Fibroblast of the aortic adventitia (primary cell): ENCODE data around the gene CAMK1D. TPM values are rescaled to one million over a fixed set of nuclear protein-coding genes. Genes with fewer than 3 reads are reported as not detected.

Experiments used
- DNase-seq: peaks from one replicate; pipeline ENCODE4 v3.0.0-alpha.2; 2010; ENCODE audit warnings: low read depth
- H3K4me3 ChIP-seq: 2 replicates; pipeline ENCODE4 v1.5.1; 2011; ENCODE audit warnings: low read depth, mild to moderate bottlenecking, control low read depth, low read length, moderate library complexity
- CTCF ChIP-seq: IDR thresholded peaks from 2 replicates; pipeline ENCODE4 v1.5.1; 2011; ENCODE audit warnings: mild to moderate bottlenecking, low read length, control low read depth, inconsistent platforms; ENCODE audit not compliant: insufficient read depth
- total RNA-seq: library from RNA; depleted of rRNA; stranded (reverse); fragments of >200 nt; gene quantifications from 2 replicates; pipeline ENCODE4 v1.2.3, GENCODE V29; 2012; ENCODE audit warnings: low replicate concordance

CAMK1D gene
- total RNA-seq, 1 donor, result 9.8 TPM

GRCh38 chr10:12397941-12398340, 48.6 kb downstream of the CAMK1D start:
- DNase-seq, result no peak
- H3K4me3 ChIP-seq, result no peak overlapping the region
- no peak for TF ChIP-seq CTCF

GRCh38 chr10:12400266-12400931, 51.1 kb downstream of the CAMK1D start:
- no peak for TF ChIP-seq CTCF
- H3K4me3 ChIP-seq, result no peak overlapping the region
- no peak for DNase-seq

- no peak for TF ChIP-seq CTCF
- no peak overlapping the region for H3K4me3 ChIP-seq
- DNase-seq, result no peak
Observed at GRCh38 chr10:12401466-12401865, 52.1 kb downstream of the CAMK1D start.

GRCh38 chr10:12403119-12403518, 53.8 kb downstream of the CAMK1D start:
- H3K4me3 ChIP-seq, result no peak overlapping the region
- TF ChIP-seq CTCF, result no peak
- no peak for DNase-seq

- no peak for DNase-seq
- TF ChIP-seq CTCF, result no peak
Observed at GRCh38 chr10:12405342-12406320, 56.3 kb downstream of the CAMK1D start.

GRCh38 chr10:12406764-12407400, 57.5 kb downstream of the CAMK1D start:
- no peak overlapping the region for H3K4me3 ChIP-seq
- DNase-seq, result no peak
- TF ChIP-seq CTCF, result no peak

More at GRCh38 chr10:12405342-12406320, 56.3 kb downstream of the CAMK1D start:
- no peak overlapping the region for H3K4me3 ChIP-seq
